ENCODE data around the gene CDX2.
"Not testable (repeated sequence)": the region's sequence is repeated elsewhere in the genome, so short reads cannot be mapped to it uniquely, and the experiment has no call there.

CDX2 gene, protein sequence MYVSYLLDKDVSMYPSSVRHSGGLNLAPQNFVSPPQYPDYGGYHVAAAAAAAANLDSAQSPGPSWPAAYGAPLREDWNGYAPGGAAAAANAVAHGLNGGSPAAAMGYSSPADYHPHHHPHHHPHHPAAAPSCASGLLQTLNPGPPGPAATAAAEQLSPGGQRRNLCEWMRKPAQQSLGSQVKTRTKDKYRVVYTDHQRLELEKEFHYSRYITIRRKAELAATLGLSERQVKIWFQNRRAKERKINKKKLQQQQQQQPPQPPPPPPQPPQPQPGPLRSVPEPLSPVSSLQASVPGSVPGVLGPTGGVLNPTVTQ

DNA sequence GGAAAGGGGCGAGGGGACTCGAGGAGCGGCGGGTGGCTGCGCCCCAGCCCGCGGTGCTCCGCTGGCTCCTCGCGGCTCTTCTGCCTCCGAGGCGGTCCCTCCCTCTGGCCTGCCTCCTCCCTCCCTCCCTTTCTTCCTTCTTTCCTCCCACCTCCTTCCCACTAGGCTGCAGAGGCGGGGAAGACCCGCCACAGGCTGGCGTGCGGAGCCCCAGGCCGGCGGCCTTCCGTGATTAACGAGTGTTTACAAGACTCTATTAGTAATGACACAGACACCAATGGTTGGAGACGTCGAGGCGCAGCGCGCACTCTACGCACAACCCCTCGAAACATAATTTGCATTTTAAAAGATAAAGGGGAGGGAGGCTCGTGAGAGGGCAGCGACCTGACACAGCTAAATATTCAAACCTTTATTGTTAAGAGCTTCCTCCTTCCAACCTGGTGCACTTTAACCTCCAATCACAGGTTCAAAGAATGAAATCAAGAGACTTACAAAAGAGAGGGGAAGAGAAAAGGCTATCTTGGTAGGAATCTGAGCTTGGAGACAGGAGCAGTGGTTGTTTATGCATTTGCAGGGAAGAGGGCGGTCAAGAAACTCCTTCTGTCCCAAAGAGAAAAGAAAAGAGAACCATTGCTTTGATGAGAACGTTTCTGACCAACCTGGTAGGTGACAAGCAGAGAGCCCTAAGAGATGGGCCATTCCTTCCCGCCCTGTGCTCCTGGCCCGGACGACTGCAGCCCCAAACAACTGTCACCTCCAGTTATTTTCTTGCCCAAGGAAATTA is at the start of gene CDX2:
Gene CDX2 (minus strand): TSS at position 234 of the 784 bp plus-strand sequence. CDS start 309 bp downstream, outside the sequence.
- DNase-seq: no peak

DNA sequence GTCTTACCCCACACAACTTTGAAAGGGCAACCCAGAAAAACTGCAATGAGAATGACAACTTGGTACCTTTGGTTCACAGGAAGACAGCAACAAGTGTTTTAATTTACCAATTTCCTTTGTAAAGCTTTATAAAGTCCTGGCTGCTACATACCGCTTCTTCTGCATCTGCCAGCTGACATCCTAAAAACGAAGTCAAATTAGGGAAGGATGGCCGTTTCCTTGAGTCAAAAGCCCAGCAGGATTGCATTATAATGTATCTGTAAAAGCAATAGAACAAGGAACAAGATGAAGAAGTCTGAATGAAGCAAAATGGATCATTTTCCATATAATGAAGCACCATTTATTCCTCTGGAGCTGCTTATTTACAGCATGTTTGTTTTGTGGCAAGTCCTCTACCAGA is 45.2 kb upstream of the CDX2 start:
- no peak for DNase-seq

DNA sequence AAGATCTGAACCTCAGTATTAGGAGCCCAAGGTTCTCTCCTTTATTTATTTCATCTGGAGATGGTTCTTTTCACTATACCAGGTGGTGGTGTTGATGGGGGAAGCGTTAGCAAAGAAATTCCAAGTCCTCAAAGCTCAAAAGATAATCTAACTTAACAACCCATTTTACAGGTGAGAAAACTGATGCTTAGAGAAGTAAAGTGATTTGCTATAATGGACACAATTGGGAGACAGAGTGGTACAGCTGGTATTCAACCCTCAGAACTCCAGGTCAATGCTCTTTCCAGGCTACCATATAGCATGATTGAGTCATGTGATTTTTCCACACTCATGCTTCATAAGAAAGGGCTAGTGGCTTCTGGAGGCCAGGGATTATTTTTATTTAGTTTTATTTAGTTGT is 44.4 kb upstream of the CDX2 start:
- DNase-seq: no peak

DNA sequence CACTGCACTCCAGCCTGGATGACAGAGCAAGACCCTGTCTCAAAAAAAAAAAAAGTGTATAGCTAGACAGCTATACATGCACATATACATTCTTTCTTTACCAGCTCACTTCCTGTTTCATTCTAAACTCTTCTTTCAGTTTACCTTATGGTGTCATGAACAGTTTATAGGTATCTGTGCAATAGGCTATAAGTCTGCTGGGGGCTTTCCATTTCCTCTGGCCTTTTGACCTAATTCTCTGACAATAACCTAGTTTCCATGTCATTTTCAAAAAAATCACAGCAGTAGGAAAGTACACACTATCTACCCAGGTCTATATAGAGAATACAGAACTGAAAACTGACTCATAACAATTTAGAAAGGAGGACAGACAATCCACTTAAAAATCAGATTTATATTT is 43.8 kb upstream of the CDX2 start:
- no peak for DNase-seq

DNA sequence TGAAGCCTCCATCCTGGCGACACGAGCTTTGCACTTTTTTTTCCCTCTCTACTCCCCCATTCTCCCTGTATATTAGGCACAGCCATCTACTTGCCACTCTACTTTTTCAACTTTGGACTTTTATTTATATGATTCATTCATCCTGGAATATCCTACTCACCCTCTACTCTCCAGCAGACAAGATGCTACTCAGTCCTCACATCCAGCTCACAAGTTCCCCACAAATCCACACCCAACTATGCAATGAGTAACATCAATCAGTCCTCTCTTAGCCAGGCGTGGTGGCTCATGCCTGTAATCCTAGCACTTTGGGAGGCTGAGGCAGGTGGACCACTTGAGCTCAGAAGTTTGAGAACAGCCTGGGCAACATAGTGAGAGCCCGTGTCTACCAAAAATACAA is 43.3 kb upstream of the CDX2 start:
- DNase-seq: no peak

DNA sequence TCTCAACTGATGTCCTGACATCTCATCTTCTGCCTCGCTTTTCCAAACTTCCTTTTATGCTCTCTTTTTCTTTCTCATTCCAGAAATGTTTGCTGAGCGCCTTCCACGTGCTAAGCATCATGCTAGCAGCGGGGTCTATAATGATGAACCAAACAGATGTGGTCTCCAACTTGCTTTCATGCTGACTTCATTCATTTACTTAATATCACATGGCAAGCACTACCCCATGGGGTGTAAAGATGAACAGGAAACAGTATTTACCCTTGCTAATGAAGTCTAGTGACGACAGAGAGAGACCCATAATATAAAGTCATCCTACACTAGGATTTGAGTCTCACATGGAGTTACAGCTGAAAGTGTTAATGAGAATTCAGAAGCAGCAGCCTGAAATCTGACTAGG is 40.9 kb upstream of the CDX2 start:
- DNase-seq: no peak

DNA sequence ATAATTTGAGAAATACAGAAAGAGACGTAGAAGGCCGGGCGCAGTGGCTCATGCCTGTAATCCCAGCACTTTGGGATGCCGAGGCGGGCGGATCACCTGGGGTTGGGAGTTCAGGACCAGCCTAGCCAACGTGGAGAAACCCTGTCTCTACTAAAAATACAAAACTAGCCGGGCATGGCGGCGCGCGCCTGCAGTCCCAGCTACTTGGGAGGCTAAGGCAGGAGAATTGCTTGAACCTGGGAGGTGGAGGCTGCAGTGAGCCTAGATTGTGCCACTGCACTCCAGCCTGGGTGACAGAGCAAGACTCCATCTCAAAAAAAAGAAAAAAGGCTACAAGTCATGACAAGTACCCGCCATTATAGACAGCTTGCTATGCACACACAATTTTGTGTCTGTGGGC is 35.9 kb upstream of the CDX2 start:
- DNase-seq: not testable (repeated sequence)

DNA sequence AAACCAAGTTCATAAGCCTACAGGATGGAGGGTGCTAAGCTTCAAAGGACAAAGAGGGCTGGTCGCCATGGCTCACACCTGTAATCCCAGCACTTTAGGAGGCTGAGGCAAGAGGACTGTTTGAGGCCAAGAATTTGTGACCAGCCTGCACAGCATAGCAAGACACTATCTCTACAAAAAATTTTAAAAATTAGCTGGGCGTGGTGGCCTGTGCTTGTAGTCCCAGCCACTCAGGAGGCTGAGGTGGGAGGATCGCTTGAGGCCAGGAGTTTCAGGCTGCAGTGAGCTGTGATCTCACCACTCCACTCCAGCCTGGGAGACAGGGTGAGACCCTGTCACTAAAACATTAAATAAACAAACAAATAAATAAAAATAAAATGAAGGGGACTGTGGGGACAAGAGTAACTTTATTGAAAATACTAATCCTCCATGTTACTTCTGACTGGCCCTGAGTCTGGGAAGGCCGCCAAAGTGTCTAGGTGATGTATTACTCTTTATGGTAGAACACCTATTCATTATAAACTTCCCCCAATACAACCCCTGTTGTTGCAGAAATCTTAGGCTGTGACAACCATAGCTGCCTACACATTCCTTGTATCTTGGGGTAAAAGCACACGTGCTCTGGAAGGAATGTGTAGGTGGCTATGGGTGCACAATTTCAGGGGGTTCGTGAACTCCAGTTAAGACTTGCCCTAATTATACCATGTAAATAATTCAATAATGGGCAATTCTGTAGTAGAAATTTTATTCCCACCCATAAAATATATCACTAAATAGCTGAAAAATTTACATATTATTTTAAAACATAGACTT is 34.0 kb upstream of the CDX2 start:
- DNase-seq: no peak

DNA sequence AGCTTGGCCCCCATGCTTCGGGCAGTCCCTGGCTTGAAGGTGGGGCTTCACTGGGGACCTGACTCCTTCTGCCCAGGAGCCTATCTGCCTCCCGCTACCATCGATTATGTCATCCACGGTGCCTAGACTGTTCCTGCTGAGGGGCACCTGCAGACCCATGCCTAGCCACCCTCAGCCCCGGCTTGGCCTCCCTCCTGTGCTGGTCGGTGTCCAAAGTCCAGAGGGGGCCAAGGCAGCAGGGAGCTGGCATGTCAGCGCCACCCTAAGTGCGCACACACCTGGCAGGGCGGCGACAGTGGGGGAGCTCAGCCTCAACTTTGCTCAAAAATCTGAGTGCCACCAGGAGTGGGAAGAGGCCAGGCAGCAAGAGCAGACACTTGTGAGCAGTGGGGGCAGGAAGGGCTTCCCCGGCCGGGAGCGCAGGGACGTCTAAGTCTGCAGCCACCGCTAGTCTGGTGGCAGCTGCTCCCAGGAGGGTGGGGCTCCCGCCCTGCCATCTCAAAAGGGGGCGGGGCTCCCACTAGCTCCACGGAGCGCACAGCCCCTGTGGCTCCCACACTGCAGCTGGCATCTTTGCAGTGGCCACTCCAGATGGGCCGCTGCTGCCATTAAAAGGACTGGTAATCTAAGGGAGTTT is 32.8 kb upstream of the CDX2 start:
- DNase-seq: no peak

DNA sequence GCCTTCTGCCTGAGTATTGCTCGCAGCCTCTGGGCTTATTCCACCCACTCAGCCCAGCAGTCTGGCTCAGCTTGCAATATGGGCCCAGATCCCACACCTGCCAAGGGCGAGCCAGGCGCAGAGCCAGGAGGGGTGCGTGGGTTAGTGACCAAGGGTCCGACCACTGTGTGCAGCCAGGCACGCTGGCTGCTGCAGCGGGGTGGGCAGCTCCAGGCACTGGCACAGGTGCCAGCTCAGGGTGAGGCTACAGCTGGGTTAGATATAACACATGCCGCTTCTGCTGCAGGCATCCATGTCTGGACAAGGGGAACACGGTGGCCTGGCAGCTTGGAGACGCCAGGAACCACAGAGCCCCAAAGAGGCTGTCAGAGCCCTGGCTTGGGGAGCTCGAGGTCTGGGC is 31.9 kb upstream of the CDX2 start:
- no peak for DNase-seq

DNA sequence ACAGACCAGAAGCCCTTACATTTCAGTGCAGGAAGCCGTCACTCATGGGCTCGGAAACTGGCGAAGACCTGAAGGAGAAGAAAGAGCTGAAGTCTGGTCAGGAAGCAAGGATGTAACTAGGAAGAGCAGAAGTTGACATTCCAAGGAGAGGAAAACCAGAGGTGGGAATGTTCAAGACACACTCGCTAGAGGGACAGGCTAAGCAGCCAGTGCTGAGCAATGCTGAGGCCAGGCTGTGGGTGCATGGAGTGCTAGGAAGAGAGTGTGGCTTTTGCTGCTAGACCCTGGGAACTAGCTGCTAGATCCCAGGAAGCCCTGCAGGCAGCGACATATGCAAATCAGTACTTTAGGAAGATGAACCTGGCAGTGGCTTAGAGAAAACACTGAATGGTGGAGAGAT is 31.5 kb upstream of the CDX2 start:
- DNase-seq: no peak

DNA sequence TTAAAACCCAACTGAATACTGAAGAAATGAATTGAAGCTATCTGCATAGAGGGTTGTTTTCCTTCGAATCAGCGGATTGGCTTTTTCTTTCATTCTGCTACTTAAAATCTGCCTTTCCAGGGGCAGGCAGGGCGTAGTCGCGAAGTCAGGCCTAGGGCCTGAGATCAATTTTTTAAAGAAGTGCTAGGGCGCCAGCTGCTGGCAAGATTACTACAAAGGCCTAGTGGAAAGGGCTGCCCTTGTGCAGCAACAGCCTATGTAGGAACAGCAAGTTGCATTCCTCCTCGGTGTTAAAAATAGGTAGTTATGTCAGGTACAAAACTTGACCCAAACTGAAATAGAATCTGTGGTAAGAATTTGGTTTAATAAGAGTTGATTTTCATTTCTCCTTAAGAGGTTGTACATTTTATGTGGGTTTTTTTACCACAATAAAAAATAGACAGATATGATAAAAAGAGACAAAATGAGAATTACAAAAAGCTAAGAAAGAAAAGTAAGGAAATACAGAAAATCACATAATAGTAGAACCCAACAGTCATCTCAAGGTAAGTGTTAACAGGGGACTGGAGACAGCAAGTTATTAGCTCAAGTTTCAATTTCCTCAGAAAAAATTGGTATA is 28.9 kb upstream of the CDX2 start:
- DNase-seq: peak; percentile 24

DNA sequence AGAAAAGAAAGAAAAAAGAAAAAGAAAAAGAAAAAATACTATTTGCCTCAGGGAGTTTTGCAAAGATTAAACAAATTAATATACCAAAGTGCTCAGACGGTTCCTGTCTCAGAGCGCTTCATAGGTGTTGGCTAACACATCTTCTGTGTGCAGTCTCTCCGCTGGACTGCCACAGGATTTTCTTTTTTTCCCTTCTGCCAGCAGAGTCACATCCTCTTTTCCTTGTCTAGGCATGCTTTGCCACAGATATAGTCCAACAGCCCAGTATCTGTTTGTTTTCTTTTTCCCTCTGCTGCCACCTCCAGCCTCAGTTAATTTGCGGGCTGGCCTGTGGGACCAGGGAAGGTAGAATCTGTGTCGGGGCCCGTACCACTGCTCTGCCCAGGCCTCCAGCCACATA is 22.8 kb upstream of the CDX2 start:
- no peak for DNase-seq

DNA sequence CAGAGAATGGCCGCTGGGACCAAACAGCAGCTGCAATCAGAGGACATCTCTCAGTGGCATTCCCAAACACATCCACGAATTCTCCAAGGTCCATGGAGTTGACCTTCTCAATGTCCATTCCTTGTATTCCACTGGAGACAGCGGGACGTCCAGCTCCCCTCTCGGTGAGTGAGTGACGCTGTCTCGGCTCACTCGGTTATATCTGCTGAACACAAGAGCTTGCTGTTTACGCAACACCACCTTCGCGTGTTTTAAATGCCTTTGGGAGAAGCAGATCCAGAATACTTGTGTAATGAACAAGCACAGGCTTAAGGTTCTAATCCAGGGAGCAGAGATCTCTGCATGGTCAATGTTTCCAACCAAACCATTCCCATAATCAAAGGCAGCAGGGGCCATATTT is 19.4 kb upstream of the CDX2 start, which contains the start of gene URAD:
Gene URAD (minus strand): TSS at position 174 of the 400 bp plus-strand sequence. CDS start 56 bp downstream, at position 118.
- DNase-seq: no peak

DNA sequence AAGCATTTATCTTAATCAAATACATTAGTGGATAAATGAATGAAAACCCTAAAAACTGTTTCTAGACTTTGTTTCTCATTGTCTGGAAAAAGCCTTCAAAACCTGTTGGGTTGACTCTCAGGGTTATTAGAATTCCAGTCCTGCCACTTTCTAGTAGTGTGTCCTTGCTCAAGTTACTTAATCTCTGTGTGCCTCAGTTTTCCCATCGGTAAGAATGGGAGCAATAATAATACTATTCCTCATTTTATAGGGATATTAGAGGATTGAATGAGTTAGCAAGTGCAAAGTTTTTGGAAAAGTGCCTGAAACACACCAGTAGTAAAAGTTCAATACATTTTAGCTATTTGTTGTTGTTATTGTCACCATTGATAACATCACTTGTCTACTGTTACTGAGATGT is 16.5 kb upstream of the CDX2 start:
- no peak for DNase-seq

DNA sequence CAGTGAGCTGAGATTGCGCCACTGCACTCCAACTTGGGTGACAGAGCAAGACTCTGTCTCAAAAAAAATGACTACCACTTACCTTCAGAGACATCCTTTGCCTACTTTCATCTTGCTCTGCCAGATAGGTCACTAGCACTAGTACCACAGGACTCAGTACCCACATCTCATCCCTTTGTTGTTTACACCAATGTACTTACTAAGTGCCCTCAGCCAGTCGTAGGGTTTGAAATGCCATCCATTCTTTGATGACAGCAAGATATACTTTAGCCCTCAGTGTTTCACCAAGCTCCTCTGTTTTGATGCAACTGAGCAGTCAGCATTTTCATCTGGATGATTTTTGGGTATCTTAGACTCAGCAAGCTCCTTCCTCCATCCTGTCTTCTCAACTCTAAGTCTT is 13.2 kb upstream of the CDX2 start:
- DNase-seq: no peak

DNA sequence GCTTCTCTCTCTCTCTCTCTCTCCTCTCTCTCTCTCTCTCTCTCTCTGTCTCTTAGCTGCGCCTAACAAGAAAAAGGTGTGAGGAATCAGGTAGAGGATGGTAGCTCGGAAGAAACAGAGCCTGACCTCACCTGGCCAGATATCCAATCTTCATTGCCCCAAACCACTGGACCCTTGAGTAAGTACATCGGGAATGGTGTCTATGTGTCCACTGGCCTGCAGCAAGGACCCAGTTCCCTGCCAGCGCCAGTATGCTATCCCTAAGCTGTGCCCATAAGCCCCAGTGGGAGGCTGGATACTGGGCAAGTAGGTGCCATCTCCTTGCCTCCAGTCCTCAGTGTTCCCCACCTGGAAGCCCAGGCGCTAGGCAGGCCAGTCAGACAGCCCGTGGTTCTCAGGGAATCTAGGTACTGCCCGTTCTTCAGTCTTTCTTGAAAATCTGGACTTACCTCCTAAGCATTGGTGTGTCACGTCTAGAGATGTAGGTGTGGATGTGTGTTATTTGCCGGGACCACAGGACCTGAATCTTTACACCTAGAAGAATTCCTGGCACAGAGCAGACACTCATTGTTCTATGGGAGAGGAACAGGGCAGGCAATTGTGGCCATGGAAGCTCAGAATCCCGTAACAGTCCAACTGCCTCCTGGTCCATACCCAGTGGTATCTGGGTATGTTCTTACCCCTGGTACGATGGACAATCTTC is 12.0 kb upstream of the CDX2 start:
- DNase-seq: no peak

DNA sequence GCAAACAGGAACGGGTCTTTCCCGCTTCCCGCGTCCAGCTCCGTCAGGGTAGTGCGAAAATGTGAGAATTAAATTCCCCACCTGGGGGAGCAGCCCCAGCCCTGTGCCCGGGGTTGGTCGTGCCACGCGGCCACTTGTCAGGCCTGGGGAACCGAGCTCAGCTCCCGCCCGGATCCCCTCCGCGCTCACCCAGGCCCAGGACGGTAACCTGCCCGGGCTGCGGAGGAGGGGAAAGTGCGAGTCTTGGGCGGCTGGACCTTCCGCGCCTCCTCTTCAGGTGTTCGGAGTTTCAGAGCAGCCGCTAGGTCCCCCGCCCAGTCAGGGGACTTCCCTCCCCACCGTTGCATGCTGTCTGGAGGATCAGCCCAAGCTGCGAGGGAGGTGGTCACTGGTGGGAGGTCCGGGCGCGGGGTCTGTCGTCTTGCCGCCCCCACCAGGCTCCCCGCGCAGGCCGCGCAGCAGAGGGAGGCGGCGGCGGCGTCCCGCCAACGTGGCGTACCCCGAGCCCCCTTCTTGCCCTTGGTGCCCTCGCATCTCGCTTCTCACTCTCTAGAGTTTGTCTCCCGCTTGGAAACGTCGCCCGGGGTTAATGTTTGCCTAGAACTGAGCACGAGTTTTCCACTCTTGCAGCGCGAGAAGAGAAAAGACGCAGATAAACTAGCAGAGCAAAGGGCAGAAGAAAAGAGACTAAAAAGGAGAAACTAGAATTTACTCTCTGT is 11.3 kb upstream of the CDX2 start:
- no peak for DNase-seq

DNA sequence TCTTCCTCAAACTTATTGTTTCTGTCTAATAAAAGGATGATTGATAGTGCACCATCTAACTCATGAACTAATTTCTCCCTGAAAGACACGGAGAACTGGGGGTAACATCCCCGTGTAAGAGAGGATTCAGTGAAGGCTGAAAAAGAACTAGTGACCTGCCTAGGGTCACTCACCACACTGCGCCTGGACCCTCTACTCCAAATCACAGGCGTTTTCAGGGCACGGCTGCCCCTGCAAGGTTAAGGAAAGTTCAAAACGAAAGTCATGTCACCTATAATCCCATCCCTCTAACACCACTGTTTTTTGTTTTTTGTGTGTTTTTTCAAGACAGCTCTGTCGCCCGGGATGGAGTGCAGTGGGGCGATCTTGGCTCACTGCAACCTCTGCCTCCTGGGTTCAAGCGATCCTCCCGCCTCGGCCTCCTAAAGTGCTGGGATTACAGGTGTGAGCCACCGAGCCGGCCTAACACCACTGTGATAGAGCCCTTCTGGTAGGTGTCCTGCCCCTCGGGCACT is 10.7 kb upstream of the CDX2 start:
- DNase-seq: no peak

DNA sequence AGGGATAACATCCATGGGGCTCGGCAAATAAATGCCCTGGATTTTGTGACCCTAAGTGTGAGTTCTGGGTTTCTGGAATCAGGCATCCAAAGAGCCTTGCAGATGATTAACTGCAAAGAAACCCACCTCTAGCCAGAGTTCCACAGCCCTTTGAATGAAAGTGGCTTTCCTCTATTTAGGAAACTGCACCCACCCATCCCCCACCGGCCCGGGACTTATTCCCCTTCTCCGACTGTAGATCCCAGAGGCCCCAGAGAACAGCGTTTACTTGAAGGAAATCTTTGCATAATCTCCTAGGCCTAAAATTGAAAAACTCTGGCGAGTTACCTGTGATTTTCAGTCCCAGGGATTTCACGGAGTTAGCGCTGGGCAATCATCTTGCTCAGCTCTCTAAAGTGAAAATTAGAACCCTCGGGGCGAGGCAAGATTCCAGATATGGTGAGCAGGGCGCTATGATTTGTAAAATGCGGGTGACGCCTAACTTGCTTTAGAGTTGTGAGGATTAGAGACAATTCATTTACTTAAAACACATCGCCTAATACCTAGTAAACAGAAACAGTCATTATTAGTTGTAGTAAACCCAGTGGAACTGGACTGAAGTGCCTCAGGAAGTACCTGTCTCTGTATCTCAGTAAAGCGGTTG is 10.0 kb upstream of the CDX2 start:
- DNase-seq: no peak

Measured in CD4-positive, alpha-beta T cell treated with Interleukin-15 for 1 hour (primary cell).